Stimulated activated naive CD4-positive, alpha-beta T cell treated with Interleukin-2 at 50 U/mL for 16 hours (primary cell): ENCODE data around the gene NFATC2.
"Not testable (repeated sequence)": the region's sequence is repeated elsewhere in the genome, so short reads cannot be mapped to it uniquely, and the experiment has no call there.

Source experiments
- DNase-seq: peaks from one replicate; lab custom pipeline; 2025; lab: John Stamatoyannopoulos, UW

NFATC2 gene

DNA sequence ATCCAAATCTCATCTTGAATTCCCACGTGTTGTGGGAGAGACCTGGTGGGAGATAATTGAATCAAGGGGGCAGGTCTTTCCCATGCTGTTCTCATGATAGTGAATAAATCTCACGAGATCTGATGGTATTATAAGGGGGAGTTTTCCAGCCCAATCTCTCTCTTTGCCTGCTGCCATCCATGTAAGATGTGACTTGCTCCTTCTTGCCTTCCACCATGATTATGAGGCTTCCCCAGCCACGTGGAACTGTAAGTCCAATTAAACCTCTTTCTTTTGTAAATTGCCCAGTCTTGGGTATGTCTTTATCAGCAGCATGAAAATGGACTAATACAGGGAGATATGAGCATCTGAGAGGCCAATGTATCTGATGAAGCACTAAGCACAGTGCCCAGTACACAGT, 26.0 kb upstream of the NFATC2 start:
- not testable (repeated sequence) for DNase-seq

- DNase-seq, result no peak
Observed at GRCh38 chr20:51567622-51568021, 25.1 kb upstream of the NFATC2 start.

DNA sequence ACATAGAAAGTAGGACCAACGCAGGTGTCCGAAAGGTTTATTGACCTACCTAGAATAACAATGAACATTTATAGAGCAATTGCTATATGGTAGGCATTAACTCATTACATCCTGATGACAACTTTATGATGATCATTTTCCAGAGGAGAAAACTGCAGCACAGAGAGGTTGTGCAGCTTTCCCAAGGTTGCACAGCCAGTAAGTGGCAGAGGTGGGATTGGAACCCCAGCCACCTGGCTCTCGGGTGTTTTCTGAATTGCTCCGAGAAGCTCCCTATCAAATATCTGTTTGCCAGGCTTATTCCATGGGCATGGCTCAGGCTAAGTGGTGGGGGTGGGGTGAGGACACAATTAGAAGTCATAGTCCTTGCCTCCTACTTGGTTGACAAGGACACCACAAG, 24.1 kb upstream of the NFATC2 start:
- DNase-seq, result no peak

- no peak for DNase-seq
Observed at GRCh38 chr20:51565298-51566144, 23.0 kb upstream of the NFATC2 start.

GRCh38 chr20:51563486-51564332, 21.2 kb upstream of the NFATC2 start:
- DNase-seq, result peak; percentile 20

- DNase-seq, result no peak
Observed at GRCh38 chr20:51563174-51563485, 20.6 kb upstream of the NFATC2 start.

DNA sequence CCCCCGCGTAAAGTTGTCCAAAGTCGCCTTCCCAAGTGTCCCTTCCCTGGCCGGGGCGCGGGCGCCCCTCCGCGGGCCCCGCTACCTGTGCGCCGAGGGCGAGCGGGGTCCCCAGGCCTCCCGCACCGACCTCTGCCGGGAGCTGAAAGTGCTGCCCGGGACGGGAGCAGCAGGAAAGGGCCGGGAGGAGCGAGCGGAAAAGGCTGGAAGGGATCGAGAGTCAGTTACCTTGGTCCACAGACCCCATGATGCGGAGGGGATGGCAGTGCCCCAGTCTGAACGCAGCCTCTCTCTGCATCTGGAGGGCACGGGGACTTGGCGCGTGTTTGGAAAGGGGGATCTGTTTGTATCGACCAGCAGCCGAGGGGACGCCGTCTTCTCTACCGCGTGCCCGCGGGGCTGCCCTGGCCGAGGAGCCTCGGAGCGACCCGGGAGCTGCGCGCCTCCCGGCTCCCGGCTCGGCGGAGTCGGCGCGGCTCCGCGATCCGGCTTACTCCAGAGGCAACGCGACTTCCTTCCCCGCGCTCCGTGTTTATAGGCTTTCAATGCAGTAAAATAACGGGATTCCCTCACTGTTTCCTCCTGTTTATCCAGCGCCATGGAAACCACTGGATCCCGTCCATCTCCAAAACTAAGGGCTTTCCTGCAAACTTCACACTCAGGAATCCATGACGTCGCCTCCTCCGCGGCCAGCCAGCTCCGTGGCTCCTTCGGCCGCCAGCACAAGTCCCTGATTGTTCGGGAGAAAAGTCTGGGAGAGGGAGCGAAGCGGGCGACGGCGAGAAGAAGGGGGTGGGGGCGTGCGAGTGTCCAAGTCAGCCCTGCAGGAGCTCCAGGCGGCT, 20.0 kb upstream of the NFATC2 start:
- peak; percentile 18 for DNase-seq

GRCh38 chr20:51562027-51562331, 19.5 kb upstream of the NFATC2 start:
- DNase-seq, result no peak

DNA sequence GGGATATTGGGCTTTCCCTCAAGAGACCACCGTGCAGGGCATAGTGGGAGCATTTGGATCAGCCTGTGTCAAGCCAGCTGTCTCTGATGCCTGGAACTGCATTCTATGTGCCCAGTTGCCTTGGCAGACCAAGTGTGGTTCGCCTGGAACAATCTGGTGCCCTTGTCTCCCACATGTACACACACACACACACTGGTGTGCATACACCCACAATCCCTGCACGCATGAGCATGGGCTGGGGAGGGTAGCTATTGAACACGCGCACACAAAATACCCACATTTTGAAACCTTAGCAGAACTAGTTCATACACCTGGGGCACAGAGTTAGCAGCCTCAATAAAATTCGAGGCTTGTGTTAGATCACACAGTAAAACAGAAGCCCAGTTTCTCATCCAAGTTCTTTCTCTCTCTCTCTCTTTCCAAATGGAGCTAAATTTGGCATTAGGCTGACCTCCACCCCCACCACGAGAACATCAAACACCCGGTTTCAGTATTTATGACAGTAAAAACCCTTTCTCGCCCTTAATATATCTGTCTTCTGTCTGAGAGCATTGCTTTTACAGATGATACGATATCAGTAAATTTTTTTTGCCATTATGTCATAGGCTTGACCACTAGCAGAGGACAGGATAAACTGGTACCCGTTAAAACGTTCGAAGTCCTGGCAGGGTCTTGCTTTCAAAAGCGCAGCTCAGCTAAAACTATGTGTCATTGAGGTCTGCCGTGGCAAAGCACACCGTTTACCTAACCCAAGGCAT, 18.2 kb upstream of the NFATC2 start:
- DNase-seq, result no peak

DNA sequence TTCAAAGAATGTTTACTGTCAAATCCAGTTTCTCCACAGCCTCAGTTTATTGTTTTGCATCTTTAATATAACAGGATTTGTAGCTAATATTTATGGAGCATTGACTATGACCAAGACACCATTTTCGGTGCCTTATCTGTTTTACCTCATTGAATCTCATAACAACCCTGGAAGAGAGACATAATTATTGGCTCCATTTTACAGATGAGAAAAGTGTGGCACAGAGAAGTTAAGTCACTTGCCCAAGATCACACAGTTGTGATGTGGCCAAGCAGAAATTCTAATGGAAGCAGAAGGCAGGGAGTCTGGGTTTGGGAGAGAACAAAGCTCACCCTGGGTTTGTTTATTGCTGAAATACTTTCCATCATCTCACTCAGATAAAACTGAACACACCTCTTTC, 17.5 kb upstream of the NFATC2 start:
- DNase-seq, result no peak

- no peak for DNase-seq
Observed at GRCh38 chr20:51554538-51555165, 12.1 kb upstream of the NFATC2 start.

DNA sequence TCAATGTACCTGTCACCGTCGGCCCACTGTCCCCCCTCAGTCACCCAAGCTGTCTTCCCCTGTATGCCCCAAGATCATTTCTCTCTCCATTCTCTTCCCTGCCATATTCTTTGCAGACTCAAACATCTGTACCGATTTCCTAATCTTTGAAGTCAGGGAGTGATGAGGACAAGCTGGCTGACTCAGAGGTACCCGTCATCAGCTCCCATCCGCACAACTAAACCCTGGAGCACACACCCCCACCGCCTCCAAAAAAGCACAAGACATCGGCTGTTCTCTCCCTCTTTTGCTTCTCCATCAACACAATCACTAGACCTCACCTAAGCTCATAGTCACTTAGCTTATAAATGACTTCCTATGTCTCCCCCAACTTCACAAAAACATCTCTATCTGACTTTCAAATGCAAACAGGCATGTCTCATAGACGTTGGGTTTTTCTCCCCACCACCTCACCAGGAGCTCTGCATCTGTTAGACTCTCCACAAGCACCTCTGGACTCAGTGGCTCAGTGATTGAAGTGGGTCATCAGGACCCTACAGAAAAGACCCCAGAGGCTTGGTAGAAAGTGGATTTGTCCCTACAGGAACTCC, 11.5 kb upstream of the NFATC2 start:
- no peak for DNase-seq

GRCh38 chr20:51551186-51551585, 8.7 kb upstream of the NFATC2 start:
- DNase-seq, result no peak

- DNase-seq, result no peak
Observed at GRCh38 chr20:51549474-51549873, 7.0 kb upstream of the NFATC2 start.

DNA sequence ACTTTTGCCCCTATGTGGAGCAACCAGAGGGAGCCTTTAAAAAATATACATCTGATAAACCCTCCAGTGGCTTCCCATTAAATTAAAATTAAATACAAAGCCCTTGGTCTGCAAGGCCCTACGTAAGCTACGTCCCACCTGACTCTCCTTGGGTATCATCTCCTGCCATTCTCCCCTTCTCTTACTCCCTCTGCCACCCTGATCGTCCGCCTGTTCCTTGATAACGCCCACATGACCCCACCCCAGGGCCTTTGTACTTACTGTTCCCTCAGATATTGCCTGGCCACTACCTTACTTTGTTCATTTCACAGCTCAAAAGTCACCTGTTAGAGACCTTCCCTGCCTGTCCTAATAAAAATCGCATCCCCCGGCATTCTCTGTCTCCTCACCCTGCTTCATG, 5.4 kb upstream of the NFATC2 start:
- DNase-seq, result no peak

GRCh38 chr20:51545515-51545914, 3.0 kb upstream of the NFATC2 start:
- DNase-seq, result no peak

DNA sequence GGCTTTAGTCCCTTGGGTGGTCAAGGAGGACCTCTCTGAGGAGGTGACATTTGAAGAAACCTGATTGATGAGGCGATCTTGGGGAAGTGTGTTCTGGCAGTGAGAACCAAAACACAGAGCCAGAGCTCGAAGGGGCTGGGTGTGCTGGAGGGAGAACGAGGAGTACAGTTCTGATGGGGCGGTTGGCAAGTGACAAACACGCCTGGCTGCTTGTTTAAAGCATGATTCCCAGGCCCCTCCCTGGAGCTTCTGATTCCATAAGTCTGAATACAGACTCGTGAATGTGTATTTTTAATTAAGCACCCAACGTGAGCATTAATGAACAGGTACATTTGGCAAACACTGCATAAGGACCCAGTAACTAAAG, 886 bp upstream of the NFATC2 start:
- no peak for DNase-seq

GRCh38 chr20:51542033-51542570, 417 bp downstream of the NFATC2 start:
- DNase-seq, result peak; percentile 67

GRCh38 chr20:51541189-51542032, 1.1 kb downstream of the NFATC2 start:
- peak; percentile 88 for DNase-seq

DNA sequence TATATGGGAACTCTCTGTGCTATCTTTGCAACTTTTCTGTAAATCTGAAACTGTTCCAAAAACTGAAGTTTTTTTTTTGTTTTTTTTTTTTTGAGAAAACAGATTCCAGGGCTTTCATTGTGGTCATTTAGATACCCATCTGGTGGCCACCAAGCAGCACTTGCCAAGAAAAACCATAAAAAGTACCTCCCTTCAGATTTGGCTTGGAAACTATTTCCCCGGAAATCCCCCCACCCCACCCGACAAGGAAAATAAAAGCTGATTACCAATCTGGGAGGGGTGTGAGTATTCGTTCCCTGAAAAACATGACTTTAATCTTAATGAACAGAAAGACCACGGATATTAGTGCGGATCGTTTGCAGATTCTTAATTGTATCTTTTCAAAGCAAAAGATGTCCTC, 1.9 kb downstream of the NFATC2 start:
- DNase-seq, result peak; percentile 16
